HepG2 (cell line): ENCODE measurements around the gene SNPH. TPM values are rescaled to one million over a fixed set of nuclear protein-coding genes. Genes with fewer than 3 reads are reported as not detected.

Source experiments
- EZH2 ChIP-seq: conservative IDR thresholded peaks from 2 replicates; pipeline ENCODE4 v1.6.1; 2012; ENCODE audit warnings: mild to moderate bottlenecking, low read depth, low read length, moderate library complexity
- KDM5A ChIP-seq: fragments of 200-600 bp; sonication (generic); IDR thresholded peaks from 2 replicates; pipeline ENCODE4 v1.7.0; 2018; ENCODE audit warnings: antibody characterized with exemption, mild to moderate bottlenecking, low read length, borderline replicate concordance
- NFAT5 ChIP-seq: sonication (generic); formaldehyde crosslinking; IDR thresholded peaks from 2 replicates; pipeline ENCODE4 v1.4.0; 2020; ENCODE audit warnings: missing genetic modification reagents
- NFE2L1 ChIP-seq: sonication (generic); formaldehyde crosslinking; IDR thresholded peaks from 2 replicates; pipeline ENCODE4 v1.4.0; 2020; ENCODE audit warnings: missing genetic modification reagents, mild to moderate bottlenecking, borderline replicate concordance
- PITX1 ChIP-seq: sonication (generic); formaldehyde crosslinking; IDR thresholded peaks from 2 replicates; pipeline ENCODE4 v1.5.1; 2020; ENCODE audit warnings: mild to moderate bottlenecking, missing genetic modification reagents
- PRDM10 ChIP-seq: sonication (generic); formaldehyde crosslinking; IDR thresholded peaks from 2 replicates; pipeline ENCODE4 v1.4.0; 2020; ENCODE audit warnings: low read depth, missing genetic modification reagents
- REPIN1 ChIP-seq: sonication (generic); formaldehyde crosslinking; IDR thresholded peaks from 2 replicates; pipeline ENCODE4 v1.8.0; 2022; ENCODE audit warnings: missing genetic modification reagents, low read depth, mild to moderate bottlenecking, borderline replicate concordance
- SALL2 ChIP-seq: sonication (generic); formaldehyde crosslinking; IDR thresholded peaks from 2 replicates; pipeline ENCODE4 v1.8.1; 2023; ENCODE audit warnings: mild to moderate bottlenecking, missing genetic modification reagents, inconsistent platforms
- SSRP1 ChIP-seq: IDR thresholded peaks from 2 replicates; pipeline ENCODE4 v1.6.1; 2016; ENCODE audit warnings: control low read depth
- ZBTB7B ChIP-seq: sonication (generic); formaldehyde crosslinking; IDR thresholded peaks from 2 replicates; pipeline ENCODE4 v1.4.0; 2020; ENCODE audit warnings: missing genetic modification reagents
- ZFP37 ChIP-seq: sonication (generic); formaldehyde crosslinking; IDR thresholded peaks from 2 replicates; pipeline ENCODE4 v1.4.0; 2020; ENCODE audit warnings: missing genetic modification reagents, borderline replicate concordance
- ZFP90 ChIP-seq: sonication (generic); formaldehyde crosslinking; IDR thresholded peaks from 2 replicates; pipeline ENCODE4 v1.8.0; 2022; ENCODE audit warnings: missing genetic modification reagents, mild to moderate bottlenecking, inconsistent platforms, borderline replicate concordance
- ZNF263 ChIP-seq: sonication (generic); formaldehyde crosslinking; IDR thresholded peaks from 2 replicates; pipeline ENCODE4 v1.4.0; 2020; ENCODE audit warnings: missing genetic modification reagents
- ZNF367 ChIP-seq: sonication (generic); formaldehyde crosslinking; IDR thresholded peaks from 2 replicates; pipeline ENCODE4 v1.4.0; 2020; ENCODE audit warnings: missing genetic modification reagents, borderline replicate concordance
- ZNF639 ChIP-seq: conservative IDR thresholded peaks from 2 replicates; pipeline ENCODE4 v1.6.1; 2018; ENCODE audit warnings: missing genetic modification reagents
- ZNF710 ChIP-seq: sonication (generic); formaldehyde crosslinking; IDR thresholded peaks from 2 replicates; pipeline ENCODE4 v1.5.0; 2020; ENCODE audit warnings: mild to moderate bottlenecking, missing genetic modification reagents, borderline replicate concordance
- ZNF879 ChIP-seq: sonication (generic); formaldehyde crosslinking; IDR thresholded peaks from 2 replicates; pipeline ENCODE4 v1.8.1; 2023; ENCODE audit warnings: missing genetic modification reagents
- polyA plus RNA-seq, 8 experiments: library from polyadenylated mRNA; depleted of rRNA in 3 of 8; stranded (reverse) in 7 of 8; unstranded in 1 of 8; fragments of >200 nt; fragmentation: Illumina TruSeq in 4 of 8; extraction: Trizol in 4 of 8; gene quantifications; 2 replicates each; pipeline versions ENCODE4 v1.2.1 to v1.2.3, GENCODE V29; 2011 to 2016; ENCODE audit warnings: low read depth in 4 of 8, missing spikeins in 1 of 8, mixed read lengths in 1 of 8; ENCODE audit not compliant: insufficient read depth in 1 of 8
- total RNA-seq, 5 experiments: library from RNA; depleted of rRNA; stranded (reverse); fragments of >200 nt; fragmentation: Illumina TruSeq; extraction: Trizol; gene quantifications; 2 replicates each; pipeline ENCODE4 v1.2.3, GENCODE V29; 2016; ENCODE audit warnings: low read depth in 1 of 5

SNPH gene
- total and polyA plus RNA-seq, 2 of the 13 experiments (the other 11 are each of a cell fraction or from before 2014, with no cell fraction given) = 0.09 TPM; not detected in 1

DNA sequence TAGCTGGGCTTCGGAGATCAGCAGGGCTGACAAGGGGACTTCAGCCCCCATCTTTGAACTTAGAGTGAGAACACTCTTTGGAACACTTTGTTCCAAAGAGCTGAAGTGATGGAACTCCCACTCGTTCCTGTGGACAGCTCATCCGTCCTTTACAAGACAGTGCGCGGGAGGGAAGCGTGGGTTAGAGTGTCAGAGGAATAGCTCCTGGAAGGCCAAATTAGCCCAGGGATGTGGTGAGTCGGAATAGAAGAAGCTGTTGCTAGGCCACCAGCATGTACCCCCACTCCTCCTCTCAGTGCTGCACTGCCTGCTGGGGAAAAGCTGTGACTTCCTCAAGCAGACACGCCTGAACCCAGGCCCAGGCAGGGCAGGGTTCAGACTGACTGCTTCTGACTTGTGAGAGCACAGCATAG lies 61.2 kb downstream of the SNPH start (continued):
- TF ChIP-seq ZNF639 (CRISPR knock-in tag) (no peak), ZNF879 (no peak), SSRP1 (CRISPR knock-in tag) (no peak; the same call in 1 of the 2 replicates), ZFP90 (CRISPR knock-in tag) (peak; percentile 76), NFE2L1 (no peak), ZBTB7B (no peak), ZFP37 (0 out of 2 replicates have a peak, but pooled peaks have one; percentile 38), EZH2 (no peak), ZNF710 (CRISPR knock-in tag) (no peak), ZNF263 (peak; percentile 47; the same call in 1 of the 2 replicates), ZNF367 (CRISPR knock-in tag) (no peak), NFAT5 (no peak), SALL2 (no peak), REPIN1 (CRISPR knock-in tag) (no peak), PITX1 (CRISPR knock-in tag) (no peak), KDM5A (no peak), PRDM10 (CRISPR knock-in tag) (0 out of 2 replicates have a peak, but pooled peaks have one; percentile 7)
